PC-9 (cell line): ENCODE measurements around the gene KIF21A. TPM values are rescaled to one million over a fixed set of nuclear protein-coding genes. Genes with fewer than 3 reads are reported as not detected.

ENCODE experiments used
- BruUV-seq: library from RNA; stranded (reverse); fragments of 400-500 nt; replicated peaks from 2 replicates; lab custom pipeline; 2021; lab: Mats Ljungman, UMichigan
- CTCF ChIA-PET: fragments of 300-600 bp; sonication (Branson Sonifier 250); formaldehyde crosslinking; loops from one replicate; lab custom pipeline; 2022; ENCODE audit warnings: antibody characterized with exemption; lab: Charles Lee
- POLR2A ChIA-PET: fragments of 300-600 bp; sonication (Branson Sonifier 250); formaldehyde crosslinking; loops from one replicate; lab custom pipeline; 2022; ENCODE audit warnings: antibody characterized with exemption; ENCODE audit not compliant: unreplicated experiment; lab: Charles Lee
- DNase-seq, 2 experiments: peaks; one replicate each; pipeline versions ENCODE4 v3.0.0 to v3.0.0-alpha.2; 2015 to 2022; ENCODE audit warnings: mixed read lengths in 1 of 2
- H2AFZ ChIP-seq: fragments of 200-600 bp; sonication (generic); 2 replicates; pipeline ENCODE4 v1.8.1; 2017; ENCODE audit warnings: antibody characterized with exemption
- H3F3A ChIP-seq: fragments of 200-600 bp; sonication (generic); 2 replicates; pipeline ENCODE4 v1.8.1; 2017; ENCODE audit warnings: antibody characterized with exemption, mild to moderate bottlenecking, low read depth; ENCODE audit not compliant: insufficient read depth
- H3K27ac ChIP-seq: fragments of 200-600 bp; sonication (generic); 2 replicates; pipeline ENCODE4 v1.6.1; 2016; ENCODE audit warnings: mixed run types
- H3K27me3 ChIP-seq: fragments of 200-600 bp; sonication (generic); 2 replicates; pipeline ENCODE4 v1.6.1; 2016; ENCODE audit warnings: low read depth, mixed run types; ENCODE audit not compliant: insufficient read depth
- H3K36me3 ChIP-seq: fragments of 200-600 bp; sonication (generic); 2 replicates; pipeline ENCODE4 v1.6.1; 2016; ENCODE audit warnings: low read depth, mixed run types
- H3K4me1 ChIP-seq: fragments of 200-600 bp; sonication (generic); replicated peaks from 2 replicates; pipeline ENCODE4 v1.6.1; 2016; ENCODE audit warnings: mixed run types; ENCODE audit not compliant: insufficient read depth
- H3K4me2 ChIP-seq: fragments of 200-600 bp; sonication (generic); 2 replicates; pipeline ENCODE4 v1.6.1; 2017; ENCODE audit warnings: mixed run types
- H3K4me3 ChIP-seq: fragments of 200-600 bp; sonication (generic); 2 replicates; pipeline ENCODE4 v1.6.1; 2016; ENCODE audit warnings: mixed run types
- H3K79me2 ChIP-seq: fragments of 200-600 bp; sonication (generic); 2 replicates; pipeline ENCODE4 v1.6.1; 2017; ENCODE audit warnings: low read depth, mixed run types
- H3K9me2 ChIP-seq: fragments of 200-600 bp; sonication (generic); 2 replicates; pipeline ENCODE4 v1.8.1; 2017; ENCODE audit warnings: mild to moderate bottlenecking; ENCODE audit not compliant: insufficient read depth
- H3K9me3 ChIP-seq: fragments of 200-600 bp; sonication (generic); 2 replicates; pipeline ENCODE4 v1.8.1; 2016; ENCODE audit warnings: low read depth; ENCODE audit not compliant: insufficient read depth
- H4K20me1 ChIP-seq: fragments of 200-600 bp; sonication (generic); 2 replicates; pipeline ENCODE4 v1.8.1; 2017; ENCODE audit not compliant: insufficient read depth
- EZH2 ChIP-seq: fragments of 200-600 bp; sonication (generic); IDR thresholded peaks from 2 replicates; pipeline ENCODE4 v1.8.0; 2017; ENCODE audit warnings: antibody characterized with exemption, low read depth
- intact Hi-C: fragments of 100-400 bp; cut with micrococcal nuclease; formaldehyde crosslinking; loops from one replicate; pipeline ENCODE4 v1.10.0; 2022; ENCODE audit not compliant: unreplicated experiment
- total RNA-seq: library from RNA; stranded (reverse); gene quantifications from 2 replicates; pipeline ENCODE4 v1.2.3, GENCODE V29; 2021
- TF ChIP-seq, protein P1 (sequence below): fragments of 200-600 bp; sonication (generic); conservative IDR thresholded peaks from 2 replicates; pipeline ENCODE4 v1.6.1; 2017; ENCODE audit warnings: mixed run types, antibody characterized with exemption, mild to moderate bottlenecking, moderate library complexity

Gene KIF21A
- total RNA-seq, 1 experiment from 2014 or later, result 13.6 TPM

GRCh38 chr12:39393179-39393578, 49.7 kb downstream of the KIF21A start:
- Histone ChIP-seq H3K9me2 (0 out of 2 replicates have a peak, but pooled peaks cover 4% of the 10 kb centered on the region), H3K36me3 (no peaks in the 10 kb centered on the region), H3K4me1 (no peaks in the 10 kb centered on the region), H4K20me1 (no peaks in the 10 kb centered on the region), H3K79me2 (0 out of 2 replicates have a peak, but pooled peaks cover 2% of the 10 kb centered on the region), H3K4me3 (no peak overlapping the region), H3K4me2 (no peak overlapping the region), H3K9me3 (no peaks in the 10 kb centered on the region), H3K27me3 (no peaks in the 10 kb centered on the region), H2AFZ (no peak overlapping the region), H3F3A (no peaks in the 10 kb centered on the region), H3K27ac (no peak overlapping the region)
- TF ChIP-seq, protein P1, sequence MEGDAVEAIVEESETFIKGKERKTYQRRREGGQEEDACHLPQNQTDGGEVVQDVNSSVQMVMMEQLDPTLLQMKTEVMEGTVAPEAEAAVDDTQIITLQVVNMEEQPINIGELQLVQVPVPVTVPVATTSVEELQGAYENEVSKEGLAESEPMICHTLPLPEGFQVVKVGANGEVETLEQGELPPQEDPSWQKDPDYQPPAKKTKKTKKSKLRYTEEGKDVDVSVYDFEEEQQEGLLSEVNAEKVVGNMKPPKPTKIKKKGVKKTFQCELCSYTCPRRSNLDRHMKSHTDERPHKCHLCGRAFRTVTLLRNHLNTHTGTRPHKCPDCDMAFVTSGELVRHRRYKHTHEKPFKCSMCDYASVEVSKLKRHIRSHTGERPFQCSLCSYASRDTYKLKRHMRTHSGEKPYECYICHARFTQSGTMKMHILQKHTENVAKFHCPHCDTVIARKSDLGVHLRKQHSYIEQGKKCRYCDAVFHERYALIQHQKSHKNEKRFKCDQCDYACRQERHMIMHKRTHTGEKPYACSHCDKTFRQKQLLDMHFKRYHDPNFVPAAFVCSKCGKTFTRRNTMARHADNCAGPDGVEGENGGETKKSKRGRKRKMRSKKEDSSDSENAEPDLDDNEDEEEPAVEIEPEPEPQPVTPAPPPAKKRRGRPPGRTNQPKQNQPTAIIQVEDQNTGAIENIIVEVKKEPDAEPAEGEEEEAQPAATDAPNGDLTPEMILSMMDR, result no peak
- TF ChIP-seq EZH2, result no peak
- intact Hi-C loops, result no loop called here
- DNase-seq, result no peak
- ChIA-PET CTCF (interaction anchor here (0.5 kb wide), 1 partner anchor 736 kb away, joined by 4 read pairs; no protein-coding TSS in a partner anchor), POLR2A (no interaction called here)
- BruUV-seq, result no TSS peak

GRCh38 chr12:39392154-39392925, 50.6 kb downstream of the KIF21A start:
- Histone ChIP-seq H3K9me2 (0 out of 2 replicates have a peak, but pooled peaks cover 4% of the 10 kb centered on the region), H3F3A (no peaks in the 10 kb centered on the region), H3K27ac (no peak overlapping the region), H3K36me3 (no peaks in the 10 kb centered on the region), H3K4me1 (no peaks in the 10 kb centered on the region), H3K4me2 (no peak overlapping the region), H3K9me3 (no peaks in the 10 kb centered on the region), H2AFZ (no peak overlapping the region), H3K27me3 (no peaks in the 10 kb centered on the region), H3K4me3 (no peak overlapping the region), H3K79me2 (no peaks in the 10 kb centered on the region), H4K20me1 (no peaks in the 10 kb centered on the region)
- TF ChIP-seq, protein P1, result no peak
- TF ChIP-seq EZH2, result no peak
- POLR2A ChIA-PET, result no interaction called here
- no peak for DNase-seq
- CTCF ChIA-PET, result interaction anchor here (0.6 kb wide), 1 partner anchor 553 kb away, joined by 4 read pairs; no protein-coding TSS in a partner anchor
- intact Hi-C loops, result no loop called here
- no TSS peak for BruUV-seq

DNA sequence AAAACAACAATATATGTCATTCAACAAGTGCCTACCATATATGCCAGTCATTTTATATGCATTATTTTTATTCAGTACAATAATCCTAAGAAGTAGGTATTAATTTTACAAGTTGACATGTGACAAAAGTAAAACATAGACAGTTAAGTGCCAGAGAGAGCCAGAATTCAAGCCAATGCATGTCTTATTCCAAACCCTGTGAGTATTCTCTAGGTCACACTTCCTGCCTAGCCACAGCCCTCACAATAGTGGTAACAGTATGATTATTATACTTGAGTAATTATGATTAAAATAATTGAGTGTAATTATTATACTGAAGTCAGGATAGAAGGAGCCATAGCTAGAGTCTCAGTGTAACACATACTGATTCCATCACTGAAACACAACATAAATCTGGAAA, 52.2 kb downstream of the KIF21A start:
- no peaks in the 10 kb centered on the region for H3K9me2 ChIP-seq
- H3K4me3 ChIP-seq, result no peak overlapping the region
- H3K4me1 ChIP-seq, result no peaks in the 10 kb centered on the region
- H3K4me2 ChIP-seq, result no peak overlapping the region
- no peak overlapping the region for H3K27ac ChIP-seq
- no peaks in the 10 kb centered on the region for H3K79me2 ChIP-seq
- ChIA-PET POLR2A (no interaction called here), CTCF (no interaction called here)
- no peaks in the 10 kb centered on the region for H3K27me3 ChIP-seq
- no peaks in the 10 kb centered on the region for H3F3A ChIP-seq
- intact Hi-C loops, result no loop called here
- H3K36me3 ChIP-seq, result no peaks in the 10 kb centered on the region
- H4K20me1 ChIP-seq, result no peaks in the 10 kb centered on the region
- TF ChIP-seq, protein P1, result no peak
- no peak for TF ChIP-seq EZH2
- H2AFZ ChIP-seq, result no peak overlapping the region
- DNase-seq, result no peak
- H3K9me3 ChIP-seq, result no peaks in the 10 kb centered on the region
- no TSS peak for BruUV-seq
